GM19035 (cell line): ENCODE measurements around the gene STK38.
"Not testable (repeated sequence)": the region's sequence is repeated elsewhere in the genome, so short reads cannot be mapped to it uniquely, and the experiment has no call there.

Experiments used
- ATAC-seq: cut with Tn5 transposase; IDR thresholded peaks from one replicate; pipeline ENCODE4 v1.9.1; 2021; ENCODE audit not compliant: unreplicated experiment

STK38 gene

DNA sequence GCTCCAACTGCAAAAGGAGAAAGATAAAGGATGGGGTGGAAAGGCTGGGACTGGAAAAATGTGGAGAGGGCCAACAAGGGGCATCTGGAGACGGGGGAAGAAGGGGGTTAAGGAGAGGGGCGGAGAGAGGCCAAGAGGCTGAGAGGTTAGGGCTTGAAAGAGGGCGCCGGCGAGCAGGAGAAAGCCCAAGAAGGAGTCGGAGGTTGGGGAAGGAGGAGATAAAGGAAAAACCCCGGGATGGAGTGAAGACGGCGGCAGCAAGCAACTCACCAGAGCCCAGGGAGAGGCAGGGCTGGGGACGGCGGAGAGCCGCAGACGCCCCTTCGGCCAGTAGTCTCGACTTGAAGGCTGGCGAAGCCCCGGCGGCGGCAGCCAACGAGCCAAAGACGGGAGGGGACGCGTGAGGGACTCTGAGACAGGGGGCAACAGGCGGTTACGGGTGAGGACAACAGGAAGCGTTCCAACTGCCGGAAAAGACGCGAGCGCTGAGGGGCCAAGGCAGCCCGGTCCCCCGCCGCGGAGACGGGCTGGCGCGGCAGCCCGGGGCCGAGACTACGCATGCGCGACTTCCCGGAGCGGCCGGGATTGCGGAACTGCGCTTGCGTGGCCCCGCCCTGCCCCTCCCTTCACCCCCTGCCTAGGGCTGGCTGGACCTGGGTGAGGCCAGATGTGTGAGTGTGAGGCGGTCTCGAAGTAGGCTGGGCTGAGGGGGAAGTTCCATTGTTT is at the start of gene STK38:
Gene STK38 (minus strand): TSS at position 560 of the 726 bp plus-strand sequence. CDS start 7,277 bp downstream, outside the sequence.
- ATAC-seq: peak; percentile 72

DNA sequence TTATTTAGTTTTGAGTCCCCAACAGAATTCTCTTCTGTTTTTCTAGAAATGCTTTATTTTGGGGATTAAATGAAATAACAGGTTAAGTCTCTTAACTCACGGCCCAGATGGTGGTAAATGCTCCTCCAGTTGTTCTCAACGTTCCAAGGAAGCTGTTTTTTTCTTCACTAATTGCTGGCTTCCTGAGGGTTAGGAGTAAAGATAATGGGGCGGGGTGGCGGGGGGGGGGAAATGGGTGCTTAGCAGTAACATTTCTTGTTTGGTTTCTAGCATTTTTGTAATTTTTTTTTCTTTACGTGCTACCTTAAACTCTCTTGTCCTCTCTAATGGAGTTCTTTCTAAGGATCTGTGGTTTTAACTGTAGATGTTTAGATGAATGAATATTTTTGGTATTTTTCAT is 49.1 kb upstream of the STK38 start:
- no peak for ATAC-seq

- no peak for ATAC-seq
These were observed 47.8 kb upstream of the STK38 start for GRCh38 chr6:36594816-36595643.

GRCh38 chr6:36594029-36594815 is 46.9 kb upstream of the STK38 start, which contains the start of gene SRSF3:
SRSF3 (plus strand) TSS chr6:36594362; CDS start chr6:36596763, 2,401 bp downstream.
- peak; percentile 85 for ATAC-seq

GRCh38 chr6:36593569-36594028 is 46.3 kb upstream of the STK38 start:
- peak; percentile 21 for ATAC-seq

- ATAC-seq: peak; percentile 31
These were observed 45.0 kb upstream of the STK38 start for GRCh38 chr6:36592221-36592655.

- ATAC-seq: no peak
These were observed 43.0 kb upstream of the STK38 start for GRCh38 chr6:36590237-36590636.

GRCh38 chr6:36589025-36589400 is 41.7 kb upstream of the STK38 start:
- ATAC-seq: not testable (repeated sequence)

DNA sequence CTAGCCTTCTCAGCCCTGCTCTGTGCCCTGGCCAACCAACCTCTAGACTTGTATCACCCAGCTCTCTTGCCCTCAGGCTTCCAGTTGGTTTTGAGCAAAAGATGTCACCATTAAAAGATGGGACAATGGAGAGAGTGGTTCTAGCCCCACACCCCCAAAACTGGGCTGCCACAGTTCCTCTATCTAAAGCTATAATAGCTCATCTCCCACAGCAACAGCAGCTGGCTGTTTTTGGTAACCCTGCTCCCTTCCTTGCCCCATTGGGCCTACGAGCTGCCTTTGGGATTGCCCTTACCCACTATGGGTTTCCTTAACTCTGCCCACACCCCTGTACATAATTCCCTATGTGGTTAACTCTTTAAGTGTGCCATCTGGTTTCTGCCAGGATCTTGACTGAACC is 39.3 kb upstream of the STK38 start:
- no peak for ATAC-seq

- ATAC-seq: no peak
These were observed 34.4 kb upstream of the STK38 start for GRCh38 chr6:36581716-36582115.

DNA sequence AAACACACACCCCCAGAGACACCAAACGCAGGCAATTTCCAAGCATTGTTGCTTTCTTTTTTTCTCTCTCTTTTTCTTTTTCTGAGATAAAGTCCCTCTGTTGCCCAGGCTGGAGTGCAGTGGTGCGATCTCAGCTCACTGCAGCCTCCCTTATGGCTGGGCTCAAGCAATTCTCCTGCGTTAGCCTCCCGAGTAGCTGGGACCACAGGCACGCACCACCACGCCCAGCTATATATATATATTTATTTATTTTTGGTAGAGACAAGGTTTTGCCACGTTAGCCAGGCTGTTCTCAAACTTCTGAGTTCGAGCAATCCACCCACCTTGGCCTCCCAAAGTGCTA is 32.9 kb upstream of the STK38 start:
- no peak for ATAC-seq

DNA sequence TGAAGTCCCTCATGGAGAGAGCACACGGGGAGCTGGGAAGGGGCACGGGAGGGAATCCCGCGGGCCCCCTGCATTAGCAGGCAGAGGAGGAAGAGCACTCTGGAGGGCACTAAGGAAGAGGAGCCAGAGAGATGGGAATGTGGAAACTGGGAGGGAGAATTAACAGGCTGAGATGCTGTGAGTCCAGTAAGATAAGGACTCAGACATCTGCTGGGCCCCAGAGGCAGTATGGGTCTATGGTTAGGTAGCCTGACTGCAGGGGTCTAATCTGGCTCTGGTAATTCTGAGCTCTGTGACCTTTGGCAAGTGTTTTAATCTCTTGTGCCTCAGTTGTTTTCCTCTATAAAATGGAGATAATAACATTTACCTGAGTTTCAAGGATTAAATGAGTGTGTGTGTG is 31.2 kb upstream of the STK38 start:
- no peak for ATAC-seq

- ATAC-seq: no peak
These were observed 30.8 kb upstream of the STK38 start for GRCh38 chr6:36578030-36578429.

DNA sequence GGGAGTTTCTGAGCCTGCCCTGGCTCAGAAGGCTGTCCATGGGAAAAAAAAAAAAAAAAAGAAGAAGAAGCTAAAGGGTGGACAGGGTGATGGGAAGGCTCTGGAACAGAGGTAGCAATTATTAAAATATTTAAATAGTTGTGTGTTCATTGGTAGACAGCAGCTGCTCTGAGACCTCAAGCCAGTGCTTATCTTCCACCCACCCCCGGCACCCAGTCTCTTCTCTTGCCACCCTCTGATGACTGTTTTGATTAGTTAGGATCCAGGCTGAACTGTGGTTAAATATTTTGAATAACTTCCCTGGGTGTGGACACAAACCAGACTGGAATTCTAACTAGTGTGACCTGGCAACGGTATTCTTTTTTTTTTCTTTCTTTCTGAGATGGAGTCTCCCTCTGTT is 30.0 kb upstream of the STK38 start:
- ATAC-seq: no peak

DNA sequence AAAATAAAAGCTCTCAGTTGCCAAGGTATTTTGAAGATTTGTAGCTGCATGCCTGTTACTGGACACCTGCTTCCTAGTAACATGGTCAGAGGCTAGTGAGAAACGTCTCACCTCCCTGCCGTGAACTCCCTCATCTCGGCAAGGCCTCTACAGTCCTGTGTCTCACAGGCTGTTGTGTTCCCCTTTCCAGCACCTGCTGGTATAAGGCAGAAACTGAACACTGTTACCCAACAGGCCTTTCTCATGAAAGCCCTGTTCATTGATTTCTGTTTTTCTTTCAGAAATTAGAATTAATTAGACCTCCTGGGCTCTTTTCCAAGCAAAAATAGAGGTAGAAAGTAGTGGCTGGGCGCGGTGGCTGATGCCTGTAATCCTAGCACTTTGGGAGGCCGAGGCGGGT is 29.3 kb upstream of the STK38 start:
- no peak for ATAC-seq

GRCh38 chr6:36574679-36575078 is 27.4 kb upstream of the STK38 start:
- no peak for ATAC-seq

- not testable (repeated sequence) for ATAC-seq
These were observed 25.4 kb upstream of the STK38 start for GRCh38 chr6:36572353-36573311.

DNA sequence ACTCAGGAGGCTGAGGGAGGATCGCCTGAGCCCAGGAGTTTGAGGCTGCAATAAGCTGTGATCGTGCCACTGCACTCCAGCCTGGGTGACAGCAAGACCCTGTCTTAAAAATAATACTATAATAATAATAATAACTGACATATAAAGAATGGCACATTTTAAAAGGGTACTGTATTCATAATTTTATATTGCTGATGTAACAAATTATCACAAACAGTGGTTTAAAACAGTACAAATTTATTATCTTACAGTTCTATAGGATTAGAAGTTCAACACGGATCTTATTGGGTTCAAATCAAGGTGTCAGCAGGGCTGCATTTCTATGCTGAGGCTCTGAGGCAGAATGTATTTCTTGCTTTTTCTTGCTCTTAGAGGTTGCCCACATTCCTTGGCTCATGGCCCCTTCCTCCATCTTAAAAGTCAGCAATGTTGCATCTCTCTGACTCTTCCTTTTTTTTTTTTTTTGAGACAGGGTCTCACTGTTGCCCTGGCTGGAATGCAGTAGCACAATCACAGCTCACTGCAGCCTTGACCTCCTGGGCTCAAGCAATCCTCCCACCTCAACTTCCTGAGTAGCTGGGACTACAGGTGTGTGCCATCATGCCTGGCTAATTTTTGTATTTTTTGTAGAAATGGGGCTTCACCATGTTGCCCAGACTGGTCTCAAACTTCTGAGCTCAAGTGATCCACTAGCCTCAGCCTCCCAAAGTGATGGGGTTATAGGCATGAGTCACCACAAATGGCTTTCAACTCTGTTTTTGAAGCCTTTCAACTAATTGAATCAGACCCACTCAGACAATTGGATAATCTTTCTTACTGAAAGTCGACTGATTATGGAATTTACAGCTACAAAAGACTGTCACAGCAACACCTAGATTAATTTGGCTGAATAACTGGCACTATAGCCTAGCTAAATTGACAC is 24.1 kb upstream of the STK38 start:
- ATAC-seq: no peak

DNA sequence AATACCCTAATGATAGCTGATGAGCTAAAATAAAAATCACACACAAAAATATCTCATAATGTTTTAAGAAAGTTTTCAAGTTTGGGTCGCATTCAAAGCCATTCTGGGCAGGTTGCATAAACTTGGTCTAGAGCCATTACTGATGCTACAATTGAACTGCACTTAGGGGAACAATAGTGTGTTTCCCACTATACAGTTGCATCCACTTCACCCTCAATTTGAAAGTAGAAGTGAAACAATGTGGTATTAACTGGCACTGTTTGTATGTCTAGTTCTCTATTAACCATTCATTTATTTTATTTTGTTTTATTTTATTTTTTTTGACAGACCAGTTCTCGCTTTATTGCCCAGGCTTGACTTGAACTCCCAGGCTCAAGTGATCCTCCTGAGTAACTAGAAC is 23.0 kb upstream of the STK38 start:
- no peak for ATAC-seq
